ENCODE data around the gene IL18R1. TPM values are rescaled to one million over a fixed set of nuclear protein-coding genes. Genes with fewer than 3 reads are reported as not detected.
A peak's percentile ranks its signal among the peaks of the same experiment; 100 is the strongest.

IL18R1 gene
- total and polyA plus RNA-seq, 2 donors (not counting 3 experiments of a cell fraction or from before 2014, with no cell fraction given): 2.9 to 3.6 TPM

- TF ChIP-seq FOS (IDR thresholded peaks at IDR 0.05; ENCODE audit: borderline replicate concordance, insufficient read depth, low read length) (peak; percentile 91), CTCF (IDR thresholded peaks at IDR 0.05; ENCODE audit: extremely low read depth in 1 of 2, insufficient read depth in 1 of 2, low read depth in 1 of 2, low read length in 2 of 2) (no peak), GATA2 (IDR thresholded peaks at IDR 0.05; ENCODE audit: insufficient read depth, insufficient read length, low read depth, low read length) (peak; percentile 77), MYC (IDR thresholded peaks at IDR 0.05; ENCODE audit: low read depth, low read length) (no peak), MAX (IDR thresholded peaks at IDR 0.05; ENCODE audit: insufficient read depth, insufficient read length) (no peak), JUN (IDR thresholded peaks at IDR 0.05; ENCODE audit: borderline replicate concordance, insufficient read depth, insufficient read length, low read depth) (peak; percentile 48), POLR2A (IDR thresholded peaks at IDR 0.05; ENCODE audit: low read depth, low read length) (no peak), POLR2AphosphoS5 (IDR thresholded peaks at IDR 0.05; ENCODE audit: insufficient read depth, low read depth, low read length) (peak; percentile 32), EZH2 (IDR thresholded peaks at IDR 0.05; ENCODE audit: borderline replicate concordance, low read depth, low read length, severe bottlenecking) (no peak)
- DNase-seq (ENCODE audit: low read depth, low spot score): peak; percentile 67
- Histone ChIP-seq H3K27ac (ENCODE audit: insufficient read depth, low read depth, low read length) (peak overlapping the region; percentile 54), H3K9ac (replicated peaks; ENCODE audit: extremely low read depth, insufficient read depth, low read length) (no peak overlapping the region), H3K9me3 (replicated peaks; ENCODE audit: control insufficient read depth, insufficient read depth, low read length) (no peaks in the 10 kb centered on the region), H4K20me1 (replicated peaks; ENCODE audit: control insufficient read depth, extremely low read depth, insufficient read depth, low read length) (no peaks in the 10 kb centered on the region), H3K36me3 (ENCODE audit: control insufficient read depth in 2 of 2, extremely low read depth in 1 of 2, insufficient read depth in 2 of 2, low read length in 2 of 2) (no peaks in the 10 kb centered on the region), H3K9me1 (replicated peaks; ENCODE audit: control insufficient read depth, extremely low read depth, insufficient read depth, low read length) (no peaks in the 10 kb centered on the region), H3K4me3 (replicated peaks in 1 of 3; ENCODE audit: insufficient read depth in 1 of 3, low read depth in 1 of 3, low read length in 3 of 3) (no peak overlapping the region), H3K79me2 (ENCODE audit: control insufficient read depth, insufficient read depth, low read length) (no peaks in the 10 kb centered on the region), H3K4me2 (ENCODE audit: insufficient read depth, low read length) (peak overlapping the region; percentile 19), H3K27me3 (ENCODE audit: control insufficient read depth in 2 of 2, insufficient read depth in 2 of 2, low read length in 2 of 2) (no peaks in the 10 kb centered on the region), H3K4me1 (ENCODE audit: control insufficient read depth, extremely low read depth, insufficient read depth, low read length) (peaks cover 41% of the 10 kb centered on the region), H2AFZ (ENCODE audit: low read depth, low read length) (peak overlapping the region; percentile 59)
- intact Hi-C loops (cut with micrococcal nuclease) (loop anchor here (1.0 kb wide), 1 partner anchor 8 kb away; no protein-coding TSS in a partner anchor), dilution Hi-C loops (cut with MboI; ENCODE audit: extremely low pct_ligation_motif_present, low sequenced_read_pairs) (no loop called here)
- no TSS peak for BruUV-seq (replicated peaks)
- ChIA-PET POLR2A (no interaction called here), CTCF (interaction anchor here (1.3 kb wide), 1 partner anchor 22 kb away, joined by 6 read pairs; no protein-coding TSS in a partner anchor)
- peak; percentile 43 for FAIRE-seq
Observed at GRCh38 chr2:102313025-102313424, 42.6 kb upstream of the IL18R1 start.

Measured in endothelial cell of umbilical vein (primary cell).